K562 (cell line): ENCODE data around the gene REM2. TPM values are rescaled to one million over a fixed set of nuclear protein-coding genes. Genes with fewer than 3 reads are reported as not detected.

Experiments used
- BCOR ChIP-seq: fragments of 450-650 bp; IDR thresholded peaks from 2 replicates; pipeline ENCODE4 v1.6.1; 2016
- CC2D1A ChIP-seq: fragments of 450-650 bp; IDR thresholded peaks from 2 replicates; pipeline ENCODE4 v1.6.1; 2017; ENCODE audit warnings: mild to moderate bottlenecking
- COPS2 ChIP-seq: fragments of 450-650 bp; conservative IDR thresholded peaks from 2 replicates; pipeline ENCODE4 v1.6.1; 2016; ENCODE audit warnings: mild to moderate bottlenecking, moderate library complexity
- EHMT2 ChIP-seq: fragments of 450-650 bp; IDR thresholded peaks from 2 replicates; pipeline ENCODE4 v1.6.1; 2018; ENCODE audit warnings: antibody characterized with exemption
- GABPA ChIP-seq: fragments of 200-800 bp; sonication (Bioruptor generic); conservative IDR thresholded peaks from 2 replicates; pipeline ENCODE4 v1.6.1; 2016; ENCODE audit warnings: low read depth, missing genetic modification characterization, missing compliant biosample characterization
- HCFC1 ChIP-seq: IDR thresholded peaks from 2 replicates; pipeline ENCODE4 v1.6.1; 2012; ENCODE audit warnings: low read depth, low read length, improper control_type of control experiment
- HDGF ChIP-seq: fragments of 450-650 bp; IDR thresholded peaks from 2 replicates; pipeline ENCODE4 v1.6.1; 2016
- HMGN3 ChIP-seq: IDR thresholded peaks from 2 replicates; pipeline ENCODE4 v1.6.1; 2011; ENCODE audit warnings: borderline replicate concordance, low read depth, mild to moderate bottlenecking, mixed read lengths, low read length; ENCODE audit not compliant: insufficient read length; ENCODE audit errors: extremely low read depth
- NFIC ChIP-seq: fragments of 450-650 bp; IDR thresholded peaks from 2 replicates; pipeline ENCODE4 v1.6.1; 2017; ENCODE audit warnings: mild to moderate bottlenecking, inconsistent platforms
- SMAD1 ChIP-seq: fragments of 150-350 bp; IDR thresholded peaks from 2 replicates; pipeline ENCODE4 v1.6.1; 2014; ENCODE audit warnings: low read length, low read depth; ENCODE audit not compliant: partially characterized antibody
- TAF15 ChIP-seq: fragments of 200-400 bp; formaldehyde crosslinking; IDR thresholded peaks from 2 replicates; pipeline ENCODE4 v1.6.1; 2017; ENCODE audit warnings: mild to moderate bottlenecking, low read depth, low read length, moderate library complexity
- TSC22D4 ChIP-seq: fragments of 450-650 bp; IDR thresholded peaks from 2 replicates; pipeline ENCODE4 v1.6.1; 2016; ENCODE audit warnings: missing genetic modification characterization, missing biosample characterization, control low read depth
- ZNF217 ChIP-seq: sonication (generic); formaldehyde crosslinking; IDR thresholded peaks from 2 replicates; pipeline ENCODE4 v1.8.0; 2022; ENCODE audit warnings: mild to moderate bottlenecking, missing genetic modification reagents
- ZNF830 ChIP-seq: fragments of 250-450 bp; sonication (Bioruptor Pico); IDR thresholded peaks from 2 replicates; pipeline ENCODE4 v1.5.0; 2021; ENCODE audit warnings: mild to moderate bottlenecking
- polyA plus RNA-seq, 8 experiments: library from polyadenylated mRNA; depleted of rRNA in 4 of 8; stranded (reverse) in 5 of 8; unstranded in 3 of 8; fragments of >200 nt; fragmentation: Nextera tagmentation in 2 of 8; fragmentation: Illumina TruSeq in 1 of 8; extraction: Ambion mirVana in 2 of 8; extraction: Trizol in 1 of 8; gene quantifications; 2 replicates each; pipeline versions ENCODE4 v1.2.1 to v1.2.3, GENCODE V29; 2011 to 2014; ENCODE audit warnings: inconsistent platforms in 1 of 8, missing spikeins in 1 of 8
- total RNA-seq, 7 experiments: library from RNA; depleted of rRNA in 6 of 7; stranded (reverse); fragments of >200 nt in 6 of 7; fragmentation: Illumina TruSeq in 2 of 7; extraction: Trizol in 2 of 7; gene quantifications; 2 replicates each; pipeline versions ENCODE4 v1.2.1 to v1.2.3, GENCODE V29; 2011 to 2021; ENCODE audit warnings: low replicate concordance in 1 of 7
- TF ChIP-seq, protein P1 (sequence below): sonication (generic); formaldehyde crosslinking; IDR thresholded peaks from 2 replicates; pipeline ENCODE4 v1.8.1; 2023; ENCODE audit warnings: mild to moderate bottlenecking, missing genetic modification reagents
- TF ChIP-seq, protein P2 (sequence below), 2 experiments: fragments of 450-650 bp in 1 of 2; sonication (generic) in 1 of 2; formaldehyde crosslinking in 1 of 2; IDR thresholded peaks in 1 of 2; conservative IDR thresholded peaks in 1 of 2; 2 replicates each; pipeline versions ENCODE4 v1.6.1 to v1.8.1; 2016 to 2023; ENCODE audit warnings: mild to moderate bottlenecking in 2 of 2, moderate library complexity in 2 of 2, inconsistent platforms in 1 of 2, missing genetic modification reagents in 1 of 2
- TF ChIP-seq, protein P3 (sequence below), 2 experiments: fragments of 150-350 bp in 1 of 2; IDR thresholded peaks; 2 replicates each; pipeline ENCODE4 v1.6.1; 2012 to 2016; ENCODE audit warnings: low read depth in 2 of 2, low read length in 2 of 2, mild to moderate bottlenecking in 1 of 2, moderate library complexity in 1 of 2
- TF ChIP-seq, protein P4 (sequence below): sonication (generic); formaldehyde crosslinking; IDR thresholded peaks from 2 replicates; pipeline ENCODE4 v1.8.1; 2022; ENCODE audit warnings: missing genetic modification reagents
- TF ChIP-seq, protein P5 (sequence below): fragments of 250-450 bp; sonication (Bioruptor Pico); IDR thresholded peaks from 2 replicates; pipeline ENCODE4 v1.8.0; 2021; ENCODE audit warnings: moderate library complexity, mild to moderate bottlenecking, inconsistent platforms

Gene REM2
- total and polyA plus RNA-seq, 9 of the 15 experiments (the other 6 are each of a cell fraction or from before 2014, with no cell fraction given) = 0.18 to 1.0 (median 0.38) TPM

DNA sequence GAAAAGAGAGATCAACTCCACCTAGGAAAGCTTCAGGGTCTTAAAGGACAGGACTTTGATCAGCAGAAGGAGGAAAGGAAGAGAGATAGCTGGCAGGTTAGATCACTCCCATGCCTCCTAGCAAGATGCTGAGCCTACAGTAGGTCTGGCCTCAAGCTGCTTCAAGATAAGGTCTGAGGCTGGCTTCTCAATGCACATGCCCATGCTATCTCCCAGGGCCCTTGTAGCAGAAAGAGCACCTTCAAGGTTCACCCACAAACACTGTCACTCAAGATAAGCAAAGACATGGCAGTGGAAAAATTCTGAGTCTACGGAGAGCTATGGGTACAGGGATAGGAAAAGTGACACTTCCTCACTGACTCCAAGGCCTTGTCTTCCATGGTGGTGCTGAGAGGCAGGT is 14.3 kb downstream of the REM2 start (continued):
- no peak for TF ChIP-seq TSC22D4 (tag)
- TF ChIP-seq ZNF217 = no peak
- TF ChIP-seq, protein P1, sequence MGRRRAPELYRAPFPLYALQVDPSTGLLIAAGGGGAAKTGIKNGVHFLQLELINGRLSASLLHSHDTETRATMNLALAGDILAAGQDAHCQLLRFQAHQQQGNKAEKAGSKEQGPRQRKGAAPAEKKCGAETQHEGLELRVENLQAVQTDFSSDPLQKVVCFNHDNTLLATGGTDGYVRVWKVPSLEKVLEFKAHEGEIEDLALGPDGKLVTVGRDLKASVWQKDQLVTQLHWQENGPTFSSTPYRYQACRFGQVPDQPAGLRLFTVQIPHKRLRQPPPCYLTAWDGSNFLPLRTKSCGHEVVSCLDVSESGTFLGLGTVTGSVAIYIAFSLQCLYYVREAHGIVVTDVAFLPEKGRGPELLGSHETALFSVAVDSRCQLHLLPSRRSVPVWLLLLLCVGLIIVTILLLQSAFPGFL = no peak
- TF ChIP-seq, protein P2, sequence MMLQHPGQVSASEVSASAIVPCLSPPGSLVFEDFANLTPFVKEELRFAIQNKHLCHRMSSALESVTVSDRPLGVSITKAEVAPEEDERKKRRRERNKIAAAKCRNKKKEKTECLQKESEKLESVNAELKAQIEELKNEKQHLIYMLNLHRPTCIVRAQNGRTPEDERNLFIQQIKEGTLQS (IDR thresholded peaks at IDR 0.05) = 0 out of 2 replicates have a peak, but pooled peaks have one; percentile 17
- TF ChIP-seq, protein P2 (CRISPR knock-in tag; conservative IDR thresholded peaks at IDR 0.05) = no peak
- TF ChIP-seq, protein P3, sequence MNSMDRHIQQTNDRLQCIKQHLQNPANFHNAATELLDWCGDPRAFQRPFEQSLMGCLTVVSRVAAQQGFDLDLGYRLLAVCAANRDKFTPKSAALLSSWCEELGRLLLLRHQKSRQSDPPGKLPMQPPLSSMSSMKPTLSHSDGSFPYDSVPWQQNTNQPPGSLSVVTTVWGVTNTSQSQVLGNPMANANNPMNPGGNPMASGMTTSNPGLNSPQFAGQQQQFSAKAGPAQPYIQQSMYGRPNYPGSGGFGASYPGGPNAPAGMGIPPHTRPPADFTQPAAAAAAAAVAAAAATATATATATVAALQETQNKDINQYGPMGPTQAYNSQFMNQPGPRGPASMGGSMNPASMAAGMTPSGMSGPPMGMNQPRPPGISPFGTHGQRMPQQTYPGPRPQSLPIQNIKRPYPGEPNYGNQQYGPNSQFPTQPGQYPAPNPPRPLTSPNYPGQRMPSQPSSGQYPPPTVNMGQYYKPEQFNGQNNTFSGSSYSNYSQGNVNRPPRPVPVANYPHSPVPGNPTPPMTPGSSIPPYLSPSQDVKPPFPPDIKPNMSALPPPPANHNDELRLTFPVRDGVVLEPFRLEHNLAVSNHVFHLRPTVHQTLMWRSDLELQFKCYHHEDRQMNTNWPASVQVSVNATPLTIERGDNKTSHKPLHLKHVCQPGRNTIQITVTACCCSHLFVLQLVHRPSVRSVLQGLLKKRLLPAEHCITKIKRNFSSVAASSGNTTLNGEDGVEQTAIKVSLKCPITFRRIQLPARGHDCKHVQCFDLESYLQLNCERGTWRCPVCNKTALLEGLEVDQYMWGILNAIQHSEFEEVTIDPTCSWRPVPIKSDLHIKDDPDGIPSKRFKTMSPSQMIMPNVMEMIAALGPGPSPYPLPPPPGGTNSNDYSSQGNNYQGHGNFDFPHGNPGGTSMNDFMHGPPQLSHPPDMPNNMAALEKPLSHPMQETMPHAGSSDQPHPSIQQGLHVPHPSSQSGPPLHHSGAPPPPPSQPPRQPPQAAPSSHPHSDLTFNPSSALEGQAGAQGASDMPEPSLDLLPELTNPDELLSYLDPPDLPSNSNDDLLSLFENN (IDR thresholded peaks at IDR 0.05; ENCODE audit: low read depth in 2 of 2, low read length in 2 of 2) = peak in 1 of 2 experiments; percentile 48; a peak in 1 of 4 replicates
- TF ChIP-seq, protein P4, sequence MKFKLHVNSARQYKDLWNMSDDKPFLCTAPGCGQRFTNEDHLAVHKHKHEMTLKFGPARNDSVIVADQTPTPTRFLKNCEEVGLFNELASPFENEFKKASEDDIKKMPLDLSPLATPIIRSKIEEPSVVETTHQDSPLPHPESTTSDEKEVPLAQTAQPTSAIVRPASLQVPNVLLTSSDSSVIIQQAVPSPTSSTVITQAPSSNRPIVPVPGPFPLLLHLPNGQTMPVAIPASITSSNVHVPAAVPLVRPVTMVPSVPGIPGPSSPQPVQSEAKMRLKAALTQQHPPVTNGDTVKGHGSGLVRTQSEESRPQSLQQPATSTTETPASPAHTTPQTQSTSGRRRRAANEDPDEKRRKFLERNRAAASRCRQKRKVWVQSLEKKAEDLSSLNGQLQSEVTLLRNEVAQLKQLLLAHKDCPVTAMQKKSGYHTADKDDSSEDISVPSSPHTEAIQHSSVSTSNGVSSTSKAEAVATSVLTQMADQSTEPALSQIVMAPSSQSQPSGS (CRISPR knock-in tag) = no peak
- no peak for TF ChIP-seq SMAD1
- no peak for TF ChIP-seq ZNF830
- TF ChIP-seq HCFC1 = no peak
- no peak for TF ChIP-seq COPS2
- TF ChIP-seq EHMT2 = peak; percentile 70
- TF ChIP-seq HDGF = no peak
- TF ChIP-seq, protein P5, sequence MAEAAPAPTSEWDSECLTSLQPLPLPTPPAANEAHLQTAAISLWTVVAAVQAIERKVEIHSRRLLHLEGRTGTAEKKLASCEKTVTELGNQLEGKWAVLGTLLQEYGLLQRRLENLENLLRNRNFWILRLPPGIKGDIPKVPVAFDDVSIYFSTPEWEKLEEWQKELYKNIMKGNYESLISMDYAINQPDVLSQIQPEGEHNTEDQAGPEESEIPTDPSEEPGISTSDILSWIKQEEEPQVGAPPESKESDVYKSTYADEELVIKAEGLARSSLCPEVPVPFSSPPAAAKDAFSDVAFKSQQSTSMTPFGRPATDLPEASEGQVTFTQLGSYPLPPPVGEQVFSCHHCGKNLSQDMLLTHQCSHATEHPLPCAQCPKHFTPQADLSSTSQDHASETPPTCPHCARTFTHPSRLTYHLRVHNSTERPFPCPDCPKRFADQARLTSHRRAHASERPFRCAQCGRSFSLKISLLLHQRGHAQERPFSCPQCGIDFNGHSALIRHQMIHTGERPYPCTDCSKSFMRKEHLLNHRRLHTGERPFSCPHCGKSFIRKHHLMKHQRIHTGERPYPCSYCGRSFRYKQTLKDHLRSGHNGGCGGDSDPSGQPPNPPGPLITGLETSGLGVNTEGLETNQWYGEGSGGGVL = no peak
- peak; percentile 63; the same call in 1 of the 2 replicates for TF ChIP-seq BCOR
- no peak for TF ChIP-seq GABPA (tag)
- TF ChIP-seq CC2D1A = peak; percentile 93; the same call in 1 of the 2 replicates
- peak; percentile 90 for TF ChIP-seq NFIC
- no peak for TF ChIP-seq HMGN3
- no peak for TF ChIP-seq TAF15
